SK-N-SH (cell line): ENCODE measurements around the gene GDPD4.

ENCODE experiments used
- CTCF ChIP-seq: fragments of 200-600 bp; sonication (generic); IDR thresholded peaks from 2 replicates; pipeline ENCODE4 v1.6.1; 2017; ENCODE audit warnings: antibody characterized with exemption, mild to moderate bottlenecking, moderate library complexity
- MAX ChIP-seq: IDR thresholded peaks from 2 replicates; pipeline ENCODE4 v1.4.0; 2012; ENCODE audit warnings: low read depth
- POLR2AphosphoS5 ChIP-seq: IDR thresholded peaks from 2 replicates; pipeline ENCODE4 v1.6.1; 2012; ENCODE audit warnings: low read depth, low read length
- TAF1 ChIP-seq: IDR thresholded peaks from 2 replicates; pipeline ENCODE4 v1.6.1; 2012; ENCODE audit warnings: low read depth, mild to moderate bottlenecking, low read length, moderate library complexity, borderline replicate concordance

GRCh38 chr11:77223797-77224196 lies 77.7 kb downstream of the GDPD4 start:
- TF ChIP-seq CTCF = no peak
- TF ChIP-seq POLR2AphosphoS5 = no peak
- TF ChIP-seq MAX = no peak
- TF ChIP-seq TAF1 = no peak
